ENCODE measurements around the gene APOL4. TPM values are rescaled to one million over a fixed set of nuclear protein-coding genes. Genes with fewer than 3 reads are reported as not detected.
"Not testable (repeated sequence)": the region's sequence is repeated elsewhere in the genome, so short reads cannot be mapped to it uniquely, and the experiment has no call there.

The APOL4 gene
- 0.07 to 0.31 TPM in 2 of 3 replicates, not detected in the other for total RNA-seq (2021)
- percentile 3 among the genes with signal in this experiment for Bru-seq, nascent RNA
- long read RNA-seq, experiment 1 = 0 reads
- long read RNA-seq, experiment 2 = 0 reads
- long read RNA-seq, experiment 3 = 0 reads

DNA sequence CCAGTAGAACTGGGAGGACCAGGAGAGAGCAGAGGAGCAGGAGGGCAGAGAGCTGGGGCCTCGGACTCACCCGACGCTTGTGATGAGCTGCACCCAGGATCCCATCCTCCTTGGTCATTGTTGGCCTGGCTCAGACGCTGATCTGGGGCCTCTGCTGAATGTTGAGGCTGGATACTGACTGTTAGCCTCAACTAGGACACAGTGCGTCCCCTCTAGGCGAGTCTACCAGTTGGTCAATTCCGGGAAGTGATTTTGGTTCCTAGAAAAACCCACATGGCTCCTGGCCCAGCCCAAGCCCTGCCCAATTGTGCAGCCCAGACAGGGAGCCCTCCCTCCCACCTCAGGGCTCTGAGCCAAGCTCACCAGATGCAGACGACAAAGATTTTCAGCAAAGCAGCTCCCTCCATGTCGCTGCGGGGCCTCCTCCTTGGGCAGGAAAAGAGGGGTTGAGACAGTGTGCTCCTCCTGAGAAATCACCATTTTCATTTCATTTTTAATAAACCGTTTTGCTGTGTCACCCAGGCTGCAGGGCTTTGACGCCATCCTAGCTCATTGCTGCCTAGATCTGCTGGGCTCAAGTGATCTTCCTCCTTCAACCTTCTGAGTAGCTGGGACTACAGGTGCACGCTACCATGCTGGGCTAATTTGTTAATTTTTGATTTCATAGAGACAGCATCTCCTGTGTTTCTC, at the start of gene APOL4:
Gene APOL4 (minus strand): TSS at position 180 of the 690 bp plus-strand sequence. CDS start 75 bp downstream, at position 105.
- DNase-seq (ENCODE audit: low spot score) = no peak
- H3K36me3 Mint-ChIP-seq = no peaks in the 10 kb centered on the region
- ChIA-PET POLR2A (no interaction called here), CTCF (interaction anchor here (0.7 to 1.2 kb wide), 4 partner anchors 22 to 285 kb away, joined by 3 to 7 read pairs (median 3); partner anchors contain the start of gene APOL2)
- no peak for ATAC-seq
- H3K27me3 Mint-ChIP-seq (ENCODE audit: low read depth) = peaks cover 3% of the 10 kb centered on the region; the same call in 1 of the 2 replicates
- H3K4me3 Mint-ChIP-seq = no peak within 1 kb of the TSS
- H3K4me1 Mint-ChIP-seq = peaks cover 40% of the 10 kb centered on the region
- no peak within 1 kb of the TSS for H3K27ac Mint-ChIP-seq
- no peaks in the 10 kb centered on the region for H3K9me3 Mint-ChIP-seq
- TF ChIP-seq EMX1 (CRISPR knock-in tag; IDR thresholded peaks at IDR 0.05) = no peak
- TF ChIP-seq NR2C2 (CRISPR knock-in tag; IDR thresholded peaks at IDR 0.05) = no peak
- no peak for TF ChIP-seq KAT7 (CRISPR knock-in tag; IDR thresholded peaks at IDR 0.05; ENCODE audit: borderline replicate concordance)
- TF ChIP-seq, protein P1, sequence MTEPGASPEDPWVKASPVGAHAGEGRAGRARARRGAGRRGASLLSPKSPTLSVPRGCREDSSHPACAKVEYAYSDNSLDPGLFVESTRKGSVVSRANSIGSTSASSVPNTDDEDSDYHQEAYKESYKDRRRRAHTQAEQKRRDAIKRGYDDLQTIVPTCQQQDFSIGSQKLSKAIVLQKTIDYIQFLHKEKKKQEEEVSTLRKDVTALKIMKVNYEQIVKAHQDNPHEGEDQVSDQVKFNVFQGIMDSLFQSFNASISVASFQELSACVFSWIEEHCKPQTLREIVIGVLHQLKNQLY (CRISPR knock-in tag; IDR thresholded peaks at IDR 0.05) = no peak
- TF ChIP-seq NFE2L1 (CRISPR knock-in tag; IDR thresholded peaks at IDR 0.05) = no peak
- TF ChIP-seq MAX (CRISPR knock-in tag; IDR thresholded peaks at IDR 0.05) = no peak
- no peak for TF ChIP-seq ATF1 (CRISPR knock-in tag; IDR thresholded peaks at IDR 0.05)
- TF ChIP-seq HMGA2 (CRISPR knock-in tag; IDR thresholded peaks at IDR 0.05) = no peak
- no peak for TF ChIP-seq CBFB (CRISPR knock-in tag; IDR thresholded peaks at IDR 0.05; ENCODE audit: low read depth)
- TF ChIP-seq, protein P2, sequence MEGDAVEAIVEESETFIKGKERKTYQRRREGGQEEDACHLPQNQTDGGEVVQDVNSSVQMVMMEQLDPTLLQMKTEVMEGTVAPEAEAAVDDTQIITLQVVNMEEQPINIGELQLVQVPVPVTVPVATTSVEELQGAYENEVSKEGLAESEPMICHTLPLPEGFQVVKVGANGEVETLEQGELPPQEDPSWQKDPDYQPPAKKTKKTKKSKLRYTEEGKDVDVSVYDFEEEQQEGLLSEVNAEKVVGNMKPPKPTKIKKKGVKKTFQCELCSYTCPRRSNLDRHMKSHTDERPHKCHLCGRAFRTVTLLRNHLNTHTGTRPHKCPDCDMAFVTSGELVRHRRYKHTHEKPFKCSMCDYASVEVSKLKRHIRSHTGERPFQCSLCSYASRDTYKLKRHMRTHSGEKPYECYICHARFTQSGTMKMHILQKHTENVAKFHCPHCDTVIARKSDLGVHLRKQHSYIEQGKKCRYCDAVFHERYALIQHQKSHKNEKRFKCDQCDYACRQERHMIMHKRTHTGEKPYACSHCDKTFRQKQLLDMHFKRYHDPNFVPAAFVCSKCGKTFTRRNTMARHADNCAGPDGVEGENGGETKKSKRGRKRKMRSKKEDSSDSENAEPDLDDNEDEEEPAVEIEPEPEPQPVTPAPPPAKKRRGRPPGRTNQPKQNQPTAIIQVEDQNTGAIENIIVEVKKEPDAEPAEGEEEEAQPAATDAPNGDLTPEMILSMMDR (IDR thresholded peaks at IDR 0.05) = no peak
- no peak for TF ChIP-seq ZNF671 (CRISPR knock-in tag; IDR thresholded peaks at IDR 0.05)
- TF ChIP-seq, protein P3, sequence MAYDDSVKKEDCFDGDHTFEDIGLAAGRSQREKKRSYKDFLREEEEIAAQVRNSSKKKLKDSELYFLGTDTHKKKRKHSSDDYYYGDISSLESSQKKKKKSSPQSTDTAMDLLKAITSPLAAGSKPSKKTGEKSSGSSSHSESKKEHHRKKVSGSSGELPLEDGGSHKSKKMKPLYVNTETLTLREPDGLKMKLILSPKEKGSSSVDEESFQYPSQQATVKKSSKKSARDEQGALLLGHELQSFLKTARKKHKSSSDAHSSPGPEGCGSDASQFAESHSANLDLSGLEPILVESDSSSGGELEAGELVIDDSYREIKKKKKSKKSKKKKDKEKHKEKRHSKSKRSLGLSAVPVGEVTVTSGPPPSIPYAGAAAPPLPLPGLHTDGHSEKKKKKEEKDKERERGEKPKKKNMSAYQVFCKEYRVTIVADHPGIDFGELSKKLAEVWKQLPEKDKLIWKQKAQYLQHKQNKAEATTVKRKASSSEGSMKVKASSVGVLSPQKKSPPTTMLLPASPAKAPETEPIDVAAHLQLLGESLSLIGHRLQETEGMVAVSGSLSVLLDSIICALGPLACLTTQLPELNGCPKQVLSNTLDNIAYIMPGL (CRISPR knock-in tag; IDR thresholded peaks at IDR 0.05) = no peak
- TF ChIP-seq JUN (CRISPR knock-in tag; IDR thresholded peaks at IDR 0.05) = no peak
- no peak for TF ChIP-seq FOXK1 (CRISPR knock-in tag; IDR thresholded peaks at IDR 0.05)

DNA sequence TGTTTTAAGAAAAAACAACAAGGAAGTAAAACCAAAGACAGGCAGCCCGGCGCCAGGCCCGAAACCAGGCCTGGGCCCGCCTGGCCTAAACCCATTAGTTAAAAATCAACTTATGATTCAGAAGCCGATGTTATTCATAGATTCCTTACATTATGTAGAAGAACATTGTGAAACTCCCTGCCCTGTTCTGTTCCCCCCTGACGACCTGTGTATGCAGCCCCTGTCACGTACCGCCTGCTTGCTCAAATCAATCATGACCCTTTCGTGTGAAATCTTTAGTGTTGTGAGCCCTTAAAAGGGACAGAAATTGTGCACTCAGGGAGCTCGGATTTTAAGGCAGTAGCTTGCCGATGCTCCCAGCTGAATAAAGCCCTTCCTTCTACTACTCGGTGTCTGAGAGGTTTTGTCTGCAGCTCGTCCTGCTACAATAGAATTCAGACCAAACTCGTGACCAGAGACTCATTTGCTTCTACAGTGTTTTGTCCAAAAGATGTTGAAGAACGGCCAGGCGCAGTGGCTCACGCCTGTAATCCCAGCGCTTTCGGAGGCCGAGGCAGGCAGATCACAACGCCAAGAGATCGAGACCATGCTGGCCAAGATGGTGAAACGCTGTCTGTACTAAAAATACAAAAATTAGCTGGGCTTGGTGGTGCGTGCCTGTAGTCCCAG, 48.8 kb upstream of the APOL4 start:
- POLR2A ChIA-PET; H3K4me3 Mint-ChIP-seq; H3K27me3 Mint-ChIP-seq (ENCODE audit: low read depth); DNase-seq (ENCODE audit: low spot score); ATAC-seq: not testable (repeated sequence)
- CTCF ChIA-PET = interaction anchor here (0.5 to 5.1 kb wide), 3 partner anchors 9 to 56 kb away, joined by 3 to 28 read pairs (median 3); partner anchors contain the start of gene APOL2
- H3K4me1 Mint-ChIP-seq = peaks cover 28% of the 10 kb centered on the region
- H3K27ac Mint-ChIP-seq = peak overlapping the region; percentile 22; the same call in 1 of the 2 replicates
- H3K36me3 Mint-ChIP-seq = peaks cover 18% of the 10 kb centered on the region
- peaks cover 35% of the 10 kb centered on the region for H3K9me3 Mint-ChIP-seq

GRCh38 chr22:36249160-36249559, 47.6 kb upstream of the APOL4 start:
- CTCF ChIA-PET = interaction anchor here (5.1 kb wide), 1 partner anchor 10 kb away, joined by 28 read pairs; the partner anchor contains the start of gene APOL2
- DNase-seq (ENCODE audit: low spot score) (no peak), ATAC-seq (no peak)
- Mint-ChIP-seq H3K9me3 (peaks cover 35% of the 10 kb centered on the region), H3K27ac (no peak overlapping the region), H3K27me3 (ENCODE audit: low read depth) (peaks cover 3% of the 10 kb centered on the region; the same call in 1 of the 2 replicates), H3K36me3 (peaks cover 18% of the 10 kb centered on the region), H3K4me3 (no peak overlapping the region), H3K4me1 (peaks cover 25% of the 10 kb centered on the region)
- POLR2A ChIA-PET = no interaction called here
- no peak for TF ChIP-seq FOXJ3 (CRISPR knock-in tag; IDR thresholded peaks at IDR 0.05; ENCODE audit: borderline replicate concordance)
- TF ChIP-seq, protein P3 (CRISPR knock-in tag; IDR thresholded peaks at IDR 0.05) = no peak
- no peak for TF ChIP-seq ZNF219 (CRISPR knock-in tag; IDR thresholded peaks at IDR 0.05; ENCODE audit: borderline replicate concordance)
- no peak for TF ChIP-seq GABPB1 (CRISPR knock-in tag; IDR thresholded peaks at IDR 0.05)
- no peak for TF ChIP-seq JUN (CRISPR knock-in tag; IDR thresholded peaks at IDR 0.05)
- TF ChIP-seq SMAD3 (CRISPR knock-in tag; IDR thresholded peaks at IDR 0.05; ENCODE audit: borderline replicate concordance) = no peak
- TF ChIP-seq, protein P4, sequence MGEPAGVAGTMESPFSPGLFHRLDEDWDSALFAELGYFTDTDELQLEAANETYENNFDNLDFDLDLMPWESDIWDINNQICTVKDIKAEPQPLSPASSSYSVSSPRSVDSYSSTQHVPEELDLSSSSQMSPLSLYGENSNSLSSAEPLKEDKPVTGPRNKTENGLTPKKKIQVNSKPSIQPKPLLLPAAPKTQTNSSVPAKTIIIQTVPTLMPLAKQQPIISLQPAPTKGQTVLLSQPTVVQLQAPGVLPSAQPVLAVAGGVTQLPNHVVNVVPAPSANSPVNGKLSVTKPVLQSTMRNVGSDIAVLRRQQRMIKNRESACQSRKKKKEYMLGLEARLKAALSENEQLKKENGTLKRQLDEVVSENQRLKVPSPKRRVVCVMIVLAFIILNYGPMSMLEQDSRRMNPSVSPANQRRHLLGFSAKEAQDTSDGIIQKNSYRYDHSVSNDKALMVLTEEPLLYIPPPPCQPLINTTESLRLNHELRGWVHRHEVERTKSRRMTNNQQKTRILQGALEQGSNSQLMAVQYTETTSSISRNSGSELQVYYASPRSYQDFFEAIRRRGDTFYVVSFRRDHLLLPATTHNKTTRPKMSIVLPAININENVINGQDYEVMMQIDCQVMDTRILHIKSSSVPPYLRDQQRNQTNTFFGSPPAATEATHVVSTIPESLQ (CRISPR knock-in tag; IDR thresholded peaks at IDR 0.05) = no peak
- TF ChIP-seq PRRX2 (CRISPR knock-in tag; IDR thresholded peaks at IDR 0.05) = no peak

Measured in WTC11 (cell line).